CD4-positive, alpha-beta T cell treated with Interleukin-17A for 1 hour (primary cell): ENCODE results near the gene BCL2.

Experiments used
- DNase-seq: peaks from one replicate; pipeline ENCODE4 v3.0.0-alpha.2; 2020

Gene BCL2

GRCh38 chr18:63307551-63308200 lies 11.9 kb downstream of the BCL2 start:
- no peak for DNase-seq

- DNase-seq = no peak
Measured at GRCh38 chr18:63306819-63307550, 12.6 kb downstream of the BCL2 start.

GRCh38 chr18:63306249-63306648 lies 13.3 kb downstream of the BCL2 start:
- DNase-seq = no peak

- DNase-seq = no peak
Measured at GRCh38 chr18:63303547-63303946, 16.0 kb downstream of the BCL2 start.

- DNase-seq = no peak
Measured at GRCh38 chr18:63302636-63303405, 16.7 kb downstream of the BCL2 start.

- no peak for DNase-seq
Measured at GRCh38 chr18:63302220-63302619, 17.3 kb downstream of the BCL2 start.

- DNase-seq = no peak
Measured at GRCh38 chr18:63301434-63301833, 18.1 kb downstream of the BCL2 start.

- DNase-seq = peak; percentile 46
Measured at GRCh38 chr18:63299837-63300745, 19.5 kb downstream of the BCL2 start.

- peak; percentile 47 for DNase-seq
Measured at GRCh38 chr18:63298400-63299365, 20.9 kb downstream of the BCL2 start.

- no peak for DNase-seq
Measured at GRCh38 chr18:63297687-63298399, 21.7 kb downstream of the BCL2 start.

GRCh38 chr18:63293935-63294334 lies 25.6 kb downstream of the BCL2 start:
- DNase-seq = no peak

GRCh38 chr18:63292831-63293683 lies 26.5 kb downstream of the BCL2 start:
- no peak for DNase-seq

- no peak for DNase-seq
Measured at GRCh38 chr18:63291278-63291677, 28.3 kb downstream of the BCL2 start.

GRCh38 chr18:63290821-63291200 lies 28.8 kb downstream of the BCL2 start:
- peak; percentile 53 for DNase-seq

- no peak for DNase-seq
Measured at GRCh38 chr18:63290166-63290820, 29.3 kb downstream of the BCL2 start.

GRCh38 chr18:63288311-63288710 lies 31.3 kb downstream of the BCL2 start:
- no peak for DNase-seq

GRCh38 chr18:63287691-63288220 lies 31.8 kb downstream of the BCL2 start:
- no peak for DNase-seq

- no peak for DNase-seq
Measured at GRCh38 chr18:63286926-63287325, 32.6 kb downstream of the BCL2 start.
